NCI-H1105 (cell line): ENCODE measurements around the gene NCKAP5.
A peak's percentile ranks its signal among the peaks of the same experiment; 100 is the strongest.

ENCODE experiments used
- DNase-seq: peaks from one replicate; lab custom pipeline; 2025; lab: John Stamatoyannopoulos, UW

The NCKAP5 gene

DNA sequence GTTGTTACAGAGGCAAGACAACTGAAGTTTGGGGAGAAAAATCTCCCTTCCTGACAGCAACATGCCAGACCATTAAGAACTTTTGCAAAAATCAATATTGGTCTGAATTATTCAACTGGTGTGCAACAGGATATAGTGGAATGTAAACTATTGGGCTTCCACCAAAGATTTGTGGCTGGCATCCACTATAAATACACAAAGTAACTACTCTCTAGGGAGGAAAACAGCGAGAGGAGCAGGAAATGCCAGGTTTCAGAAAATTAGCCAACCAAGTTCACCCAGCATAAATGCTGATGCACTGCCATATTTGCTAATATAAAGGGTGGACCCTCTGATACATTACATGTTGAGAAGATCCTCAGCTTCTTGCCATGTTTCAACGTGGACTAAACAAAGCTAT, 630.6 kb downstream of the NCKAP5 start:
- no peak for DNase-seq

DNA sequence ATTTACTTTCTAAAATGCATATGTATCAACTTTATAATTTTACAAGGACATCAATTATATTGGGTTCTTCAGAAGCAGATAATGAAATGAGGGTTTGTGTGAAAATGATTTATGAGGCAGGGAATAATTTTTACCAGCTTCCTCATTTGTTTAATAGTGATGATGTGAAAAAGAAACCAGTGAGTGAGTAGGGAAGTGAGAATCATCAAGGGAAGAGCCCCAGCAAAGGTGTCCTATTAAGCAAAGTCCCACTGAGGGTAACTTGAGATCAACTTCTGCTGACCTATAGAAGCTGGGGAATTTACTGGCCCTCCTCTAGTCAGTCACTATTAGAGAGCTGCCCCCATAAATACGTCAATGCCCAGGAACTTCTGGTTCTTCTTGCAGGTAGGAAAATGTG, 631.5 kb downstream of the NCKAP5 start:
- no peak for DNase-seq

DNA sequence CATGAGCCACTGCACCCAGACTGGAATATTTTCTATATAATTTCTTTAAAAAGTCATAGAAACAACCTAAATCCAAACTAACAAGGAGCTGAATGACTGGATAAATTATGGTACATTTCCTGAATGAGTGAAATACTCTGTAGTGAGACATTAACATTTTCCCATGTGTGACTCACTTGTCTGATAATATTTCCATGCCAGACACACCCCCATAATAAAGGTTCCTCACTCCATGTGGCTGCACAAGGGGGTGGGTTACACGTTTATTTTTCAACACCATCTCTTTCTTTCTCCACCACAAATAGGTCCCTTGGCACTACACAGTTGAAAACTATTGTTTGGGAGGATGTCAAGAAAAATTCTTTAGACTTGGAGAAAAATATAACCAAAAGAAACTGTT, 632.0 kb downstream of the NCKAP5 start:
- DNase-seq = no peak

DNA sequence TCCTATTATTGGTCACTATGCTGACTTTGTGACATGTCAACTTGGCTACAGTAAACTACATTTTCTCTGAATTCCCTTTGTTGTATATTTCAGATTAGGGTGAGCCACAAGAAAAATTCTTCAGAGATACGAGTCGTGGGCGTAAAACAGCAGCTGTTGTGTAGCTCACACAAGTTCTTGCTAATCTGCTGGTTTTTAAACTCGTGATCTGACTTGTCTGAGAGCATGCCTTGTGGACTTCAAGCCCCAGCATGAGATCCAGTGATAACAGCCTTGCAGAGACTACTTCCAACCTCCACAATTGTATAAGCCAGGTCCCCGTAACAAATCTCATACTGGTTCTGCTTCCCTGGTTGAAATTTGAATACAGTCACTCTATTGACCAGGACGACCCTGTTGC, 638.5 kb downstream of the NCKAP5 start:
- DNase-seq = no peak

DNA sequence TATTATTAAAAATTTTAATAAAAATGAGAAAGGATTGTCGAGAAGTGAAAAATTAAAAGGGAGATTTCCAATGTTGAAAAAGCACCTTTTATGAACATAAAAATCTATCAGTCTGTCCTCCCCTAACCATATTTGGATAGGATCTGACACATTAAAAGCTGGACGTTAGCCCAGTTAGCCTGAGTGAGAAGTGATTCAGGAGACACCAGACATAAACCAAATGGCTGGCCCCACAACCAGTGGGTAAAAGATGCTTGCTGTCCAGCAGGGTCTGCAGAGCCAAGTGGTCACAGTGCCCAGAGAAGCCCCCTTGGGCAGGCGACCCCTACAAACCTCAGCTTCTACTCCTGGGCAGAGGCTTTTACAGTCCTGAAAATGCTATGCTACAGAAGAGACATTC, 644.5 kb downstream of the NCKAP5 start:
- DNase-seq = no peak

DNA sequence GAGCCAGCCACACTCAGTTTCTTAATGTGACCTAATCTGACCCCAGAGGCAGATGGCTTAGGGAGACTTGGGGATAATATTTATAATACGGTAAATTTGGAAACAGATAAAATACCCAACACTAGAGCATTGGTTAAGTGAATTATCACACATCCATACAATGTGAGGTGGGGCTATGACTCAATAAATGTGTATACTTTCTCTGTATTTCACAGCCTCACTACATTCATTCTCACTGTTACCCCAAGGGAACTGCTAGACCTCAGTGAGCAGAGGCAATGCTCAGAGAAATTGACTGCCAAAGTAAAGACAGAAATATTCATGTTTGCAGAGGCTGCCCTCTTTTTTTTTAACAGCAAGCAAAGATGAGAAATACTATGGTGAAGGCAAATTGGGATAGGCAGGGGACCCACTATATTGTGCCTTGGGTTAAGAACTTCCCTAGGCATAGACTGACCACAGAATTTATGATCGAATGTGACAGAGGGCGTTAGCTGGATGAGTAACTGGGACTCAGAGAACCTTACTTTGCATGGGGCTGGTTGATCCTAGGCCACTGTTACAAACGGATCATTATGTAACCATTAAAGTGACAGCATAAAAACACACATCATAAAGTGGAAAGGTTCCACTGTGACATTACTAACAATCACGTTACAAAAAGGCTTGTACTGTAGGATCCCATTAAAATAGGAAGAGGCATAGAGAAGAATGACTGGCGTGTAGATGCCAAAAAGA, 652.3 kb downstream of the NCKAP5 start:
- no peak for DNase-seq

DNA sequence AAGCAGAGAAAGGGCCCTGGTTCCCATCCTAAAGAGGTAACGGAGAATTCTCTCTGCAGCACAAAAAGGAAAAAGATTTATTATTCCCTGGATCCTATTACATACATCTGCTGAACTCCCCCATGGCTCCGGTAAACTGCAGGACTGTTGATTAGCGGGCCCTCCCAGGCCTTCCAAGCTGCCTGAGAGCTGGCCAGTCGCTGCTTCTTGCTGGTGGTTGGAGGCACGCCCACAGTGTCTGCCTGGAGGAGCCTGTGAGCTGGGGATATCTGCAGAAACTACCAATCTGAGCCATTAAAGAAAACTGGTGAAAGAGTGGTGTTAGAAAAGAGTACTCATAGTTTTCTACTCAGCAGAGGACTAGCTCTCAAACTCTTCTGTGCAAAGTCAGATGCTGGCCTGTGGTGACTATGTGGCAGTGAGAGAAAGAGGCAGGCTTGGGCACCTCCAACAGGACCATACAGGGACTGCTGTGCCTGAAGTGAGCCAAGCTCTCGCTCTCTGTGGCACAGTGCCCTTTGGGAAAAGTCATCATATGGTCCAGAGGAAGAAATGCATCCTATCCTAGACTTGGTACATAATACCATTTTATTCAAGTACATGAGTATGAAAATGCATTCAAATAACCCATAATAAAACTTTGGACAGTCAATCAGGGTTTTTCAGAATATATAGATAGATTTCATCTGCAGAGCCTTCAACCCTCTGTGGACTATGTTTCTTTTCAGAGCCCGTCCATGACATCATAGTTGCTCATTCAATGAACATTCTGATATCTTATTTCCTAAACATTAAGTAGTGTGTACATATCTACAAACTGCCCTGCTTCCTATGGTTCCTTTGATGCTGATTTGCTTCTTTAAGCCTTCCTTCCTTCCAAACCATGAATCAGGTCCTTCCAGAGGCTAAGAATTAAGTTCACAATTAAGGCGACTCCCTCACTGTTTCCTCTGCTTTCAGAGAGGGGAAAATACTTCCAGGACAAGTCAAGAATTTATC, 656.2 kb downstream of the NCKAP5 start:
- no peak for DNase-seq

DNA sequence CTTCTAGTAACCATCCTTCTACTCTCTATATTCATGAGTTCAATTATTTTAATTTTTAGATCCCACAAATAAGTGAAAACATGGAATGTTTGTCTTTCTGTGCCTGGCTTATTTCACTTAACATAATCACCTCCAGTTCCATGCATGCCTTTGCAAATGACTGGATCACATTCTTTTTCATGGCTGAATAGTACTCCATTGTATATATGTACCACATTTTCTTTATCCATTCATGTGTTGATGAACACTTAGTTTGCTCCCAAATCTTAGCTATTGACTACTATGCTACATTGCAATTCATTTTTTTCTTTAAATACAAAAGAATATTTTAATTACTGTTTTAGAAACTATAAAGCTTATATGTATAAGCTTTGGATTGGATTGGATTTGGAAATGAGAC, 657.8 kb downstream of the NCKAP5 start:
- DNase-seq = no peak

DNA sequence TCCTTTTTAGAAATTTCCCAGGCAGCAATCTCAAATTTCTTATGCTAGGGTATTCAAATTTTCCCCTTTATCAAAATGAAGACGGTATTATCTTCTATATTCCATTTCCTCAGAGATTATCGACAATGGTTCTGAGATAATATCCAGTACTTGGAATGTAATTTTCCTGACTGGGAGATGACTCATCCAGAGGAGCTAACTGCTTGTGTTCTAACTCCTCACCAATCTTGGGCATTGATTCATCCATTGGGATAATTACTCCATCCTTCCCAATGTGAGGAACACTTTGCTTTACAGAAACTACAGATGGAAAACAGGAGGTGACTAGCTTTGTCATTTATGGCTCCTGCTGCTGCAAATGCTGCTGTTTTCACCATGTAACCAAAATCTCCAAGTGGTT, 658.8 kb downstream of the NCKAP5 start:
- no peak for DNase-seq

DNA sequence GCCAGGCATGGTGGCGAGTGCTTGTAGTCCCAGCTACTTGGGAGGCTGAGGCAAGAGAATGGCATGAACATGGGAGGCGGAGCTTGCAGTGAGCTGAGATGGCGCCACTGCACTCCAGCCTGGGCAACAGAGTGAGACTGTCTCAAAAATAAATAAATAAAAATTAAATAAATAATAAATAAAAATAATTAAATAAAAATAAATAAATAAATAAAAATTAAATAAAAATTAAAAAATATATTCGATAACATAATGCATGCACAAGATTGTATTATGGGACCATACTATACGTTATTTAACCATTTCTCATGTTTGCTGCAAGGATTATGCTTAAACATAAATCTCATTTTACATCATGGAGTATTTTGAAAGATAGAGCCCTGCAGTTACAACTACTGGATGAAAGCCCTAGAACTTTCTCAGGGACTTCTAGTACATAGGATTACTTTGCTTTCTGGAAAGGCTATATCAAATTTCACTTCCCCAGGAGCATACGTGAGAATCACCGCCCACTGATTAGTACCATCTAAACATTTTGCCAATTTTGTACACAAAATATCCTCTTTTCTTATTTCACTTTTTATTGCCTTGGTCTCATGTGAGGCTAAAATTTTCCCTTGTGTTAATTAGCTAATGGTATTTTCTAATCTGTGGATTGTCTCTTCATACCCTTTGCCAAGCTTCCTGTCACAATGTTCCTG, 664.0 kb downstream of the NCKAP5 start:
- no peak for DNase-seq

DNA sequence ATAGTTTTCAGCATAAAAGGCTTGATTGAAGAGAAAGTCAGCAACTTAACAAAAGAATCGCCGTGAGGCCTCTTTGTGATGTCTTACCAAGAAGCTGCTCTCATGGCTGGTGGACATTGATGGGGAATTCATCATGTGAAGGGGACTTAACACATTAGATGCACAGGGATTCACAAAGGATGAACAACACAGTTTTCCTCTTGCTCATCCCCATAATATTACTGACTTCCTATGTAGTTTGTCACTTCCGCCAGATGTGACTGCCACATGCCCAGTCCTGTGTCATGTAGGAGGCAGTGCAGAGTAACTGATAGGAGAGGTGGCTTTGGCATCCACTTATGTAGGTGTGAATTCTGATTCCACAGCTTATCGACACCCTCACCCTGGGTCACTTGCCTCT, 665.6 kb downstream of the NCKAP5 start:
- DNase-seq = no peak

DNA sequence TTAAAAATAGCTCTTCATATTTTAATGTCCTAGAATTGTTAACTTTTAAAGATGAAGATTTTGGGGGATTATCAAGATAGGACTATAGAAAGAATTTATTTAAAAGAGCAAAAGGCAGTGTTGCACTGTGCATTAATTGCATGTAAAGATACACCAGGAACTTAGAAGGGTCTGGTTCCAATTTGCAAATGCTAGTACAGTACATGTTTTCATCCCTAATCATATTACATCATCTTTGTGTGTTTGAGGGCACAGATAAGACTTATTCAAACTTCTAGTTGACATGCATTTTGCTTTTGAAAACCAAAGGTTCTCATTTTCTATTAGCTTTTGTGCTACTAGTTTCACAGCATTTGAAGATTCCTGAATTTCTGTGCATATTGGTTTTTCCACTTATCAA, 666.6 kb downstream of the NCKAP5 start:
- DNase-seq = no peak

DNA sequence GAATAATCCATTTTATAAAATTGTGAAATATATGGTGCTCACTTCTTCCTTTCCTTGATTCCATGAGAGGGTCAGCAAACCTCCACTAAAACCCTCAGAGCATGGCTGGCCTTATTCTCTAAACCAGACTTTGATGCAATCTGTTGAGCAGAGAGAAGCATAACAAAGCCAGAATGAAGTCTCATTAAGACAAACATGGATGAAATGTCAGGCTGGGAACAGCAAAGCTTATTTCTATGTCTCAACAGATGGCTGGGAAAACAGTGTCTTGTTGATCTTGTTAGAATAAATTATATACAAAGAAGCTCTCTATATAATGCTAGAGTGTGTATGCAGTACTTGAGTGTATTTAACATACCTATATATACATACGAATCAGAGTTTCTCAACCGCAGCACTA, 671.2 kb downstream of the NCKAP5 start:
- DNase-seq = no peak

DNA sequence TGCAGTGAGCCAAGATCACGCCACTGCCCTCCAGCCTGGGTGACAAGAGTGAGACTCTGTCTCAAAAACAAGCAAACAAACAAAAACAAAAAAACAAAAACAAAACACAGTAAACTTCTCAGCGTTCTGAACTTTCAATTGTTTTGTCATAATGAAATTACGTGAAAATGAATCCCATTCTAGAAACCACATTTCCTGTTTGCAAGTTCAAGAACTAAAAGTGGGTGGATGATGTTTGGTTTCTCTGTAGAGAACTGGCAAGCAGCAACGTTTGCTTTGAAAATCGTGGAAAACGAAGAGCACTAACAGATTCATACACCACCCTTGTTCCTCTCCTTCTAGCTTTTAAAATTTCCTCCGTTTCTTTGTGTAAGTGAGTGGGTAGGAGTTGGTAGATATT, 672.2 kb downstream of the NCKAP5 start:
- DNase-seq = no peak

DNA sequence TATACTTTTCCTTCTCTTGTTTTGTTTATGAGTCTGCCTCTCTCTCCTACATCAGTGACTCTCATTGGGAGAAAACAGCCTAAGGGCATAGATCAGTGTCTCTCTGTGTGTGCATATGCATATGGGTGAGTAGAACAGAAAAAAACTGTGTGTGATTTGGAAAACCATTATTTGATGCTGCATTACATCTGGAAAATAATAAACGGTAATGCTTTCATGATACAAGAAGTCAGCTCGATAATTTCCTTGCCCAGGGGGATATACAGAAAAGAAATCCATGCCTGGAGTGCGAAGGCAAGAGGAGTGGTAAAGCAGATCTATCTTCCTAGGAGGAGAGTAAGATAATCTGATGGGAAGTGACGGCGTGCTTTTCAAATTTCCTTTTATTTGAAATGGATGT, 676.8 kb downstream of the NCKAP5 start:
- no peak for DNase-seq

DNA sequence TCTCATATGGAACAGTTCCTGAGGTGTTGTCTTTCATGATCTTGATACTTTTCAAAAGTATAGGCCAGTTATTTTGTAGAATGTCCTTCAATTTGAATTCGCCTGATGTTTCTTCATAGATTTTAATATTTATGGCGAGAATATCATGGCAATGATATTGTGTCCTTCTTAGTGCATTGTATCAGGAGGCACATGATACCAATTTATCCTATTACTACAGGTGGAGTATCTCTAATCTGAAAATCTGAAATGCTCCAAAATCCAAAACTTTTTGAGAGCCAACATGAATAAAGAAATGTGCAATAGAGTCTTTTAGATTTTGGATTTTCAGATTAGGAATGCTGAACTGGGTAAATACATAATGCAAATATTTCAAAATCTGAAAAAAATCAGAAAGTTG, 681.7 kb downstream of the NCKAP5 start:
- no peak for DNase-seq

DNA sequence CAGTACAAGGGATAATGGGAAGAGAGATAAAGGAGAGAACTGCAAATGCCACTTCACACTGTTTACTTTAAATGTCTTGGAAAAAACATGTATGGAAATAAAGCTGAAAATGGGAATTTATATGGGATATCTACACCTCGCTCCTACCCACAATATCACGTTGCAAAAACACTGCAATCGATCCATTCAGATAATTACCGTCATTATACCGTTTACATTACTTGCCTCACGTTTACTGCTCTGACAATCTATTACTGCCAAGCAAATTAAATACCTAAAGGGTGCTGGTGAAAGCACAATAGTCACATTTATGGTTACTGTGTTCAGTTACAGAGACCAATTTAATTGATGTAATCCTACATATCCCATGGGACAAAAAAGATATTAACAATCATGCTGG, 683.6 kb downstream of the NCKAP5 start:
- peak; percentile 70 for DNase-seq

DNA sequence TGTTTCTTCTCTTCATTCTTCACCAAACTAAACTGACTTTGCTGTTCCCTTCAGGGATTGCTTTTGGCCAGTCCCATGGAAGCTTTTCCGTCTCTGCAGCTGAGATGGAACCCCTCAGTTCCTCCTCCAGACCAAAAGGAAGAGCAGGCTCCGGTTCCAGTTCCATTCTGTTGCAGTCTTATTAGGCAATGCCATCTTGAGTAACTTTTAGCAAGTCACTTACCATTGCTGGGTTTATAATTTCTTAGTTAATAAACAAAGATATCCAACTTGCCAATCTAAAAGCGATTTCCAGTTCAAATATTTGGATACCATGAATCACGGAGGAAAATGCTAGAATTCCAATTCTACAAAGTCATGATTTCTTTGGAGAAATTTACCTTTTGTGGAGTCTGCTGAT, 684.0 kb downstream of the NCKAP5 start:
- no peak for DNase-seq

DNA sequence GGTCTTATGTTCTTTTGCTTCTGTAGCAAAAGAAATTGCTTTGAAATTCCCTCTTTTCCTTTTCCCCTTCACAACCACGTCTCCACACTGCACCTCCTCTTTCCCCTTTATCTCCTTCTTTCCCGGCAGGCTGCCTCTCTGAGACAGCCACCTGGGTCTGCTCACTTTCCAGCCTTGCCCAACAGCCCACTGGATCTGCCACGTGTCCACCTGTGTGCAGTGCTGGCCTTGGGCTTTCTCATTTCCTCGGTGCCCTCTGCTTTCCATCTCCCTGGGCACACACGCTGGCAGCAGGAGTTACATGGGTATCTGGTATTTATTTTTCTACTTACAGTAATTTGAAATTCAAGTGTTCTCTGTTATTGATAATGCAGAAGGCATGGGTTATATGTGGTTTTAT, 684.8 kb downstream of the NCKAP5 start:
- DNase-seq = no peak

DNA sequence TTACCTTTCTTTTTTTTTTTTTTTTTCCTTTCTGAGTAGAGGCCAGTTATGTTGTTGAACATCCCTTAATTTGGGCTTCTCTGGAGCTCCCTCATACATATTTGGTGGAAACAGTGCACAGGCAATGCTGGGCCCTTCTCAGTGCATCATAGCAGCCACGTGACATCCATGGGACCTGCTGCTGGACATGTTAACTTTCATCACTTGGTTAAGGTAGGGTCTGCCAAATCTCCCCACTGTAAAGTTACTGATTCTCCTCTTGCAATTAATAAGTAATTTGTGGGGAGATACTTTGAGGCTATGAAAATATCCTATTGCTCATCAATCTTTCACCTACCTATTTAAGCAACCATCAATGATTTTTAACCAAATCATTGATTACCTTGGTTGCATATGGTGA, 686.7 kb downstream of the NCKAP5 start:
- no peak for DNase-seq

DNA sequence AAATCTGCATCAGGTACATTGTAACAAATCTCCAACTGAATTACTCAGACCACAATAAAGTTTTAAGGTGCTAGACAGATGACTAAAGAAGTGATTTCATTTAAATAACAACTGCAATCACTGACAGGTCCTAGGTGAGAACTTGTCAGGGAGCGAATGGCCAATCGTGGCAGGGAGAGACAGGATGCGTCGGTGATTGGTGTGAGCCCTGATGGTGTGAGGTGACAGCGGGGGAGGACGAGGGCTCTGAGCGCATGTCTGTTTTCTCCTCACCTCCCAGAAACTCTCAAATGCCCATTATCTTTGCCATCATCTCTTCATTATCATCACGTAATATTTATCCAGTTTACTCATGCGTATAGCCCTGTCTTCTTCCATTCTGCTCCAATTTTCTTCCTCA, 690.3 kb downstream of the NCKAP5 start:
- no peak for DNase-seq

DNA sequence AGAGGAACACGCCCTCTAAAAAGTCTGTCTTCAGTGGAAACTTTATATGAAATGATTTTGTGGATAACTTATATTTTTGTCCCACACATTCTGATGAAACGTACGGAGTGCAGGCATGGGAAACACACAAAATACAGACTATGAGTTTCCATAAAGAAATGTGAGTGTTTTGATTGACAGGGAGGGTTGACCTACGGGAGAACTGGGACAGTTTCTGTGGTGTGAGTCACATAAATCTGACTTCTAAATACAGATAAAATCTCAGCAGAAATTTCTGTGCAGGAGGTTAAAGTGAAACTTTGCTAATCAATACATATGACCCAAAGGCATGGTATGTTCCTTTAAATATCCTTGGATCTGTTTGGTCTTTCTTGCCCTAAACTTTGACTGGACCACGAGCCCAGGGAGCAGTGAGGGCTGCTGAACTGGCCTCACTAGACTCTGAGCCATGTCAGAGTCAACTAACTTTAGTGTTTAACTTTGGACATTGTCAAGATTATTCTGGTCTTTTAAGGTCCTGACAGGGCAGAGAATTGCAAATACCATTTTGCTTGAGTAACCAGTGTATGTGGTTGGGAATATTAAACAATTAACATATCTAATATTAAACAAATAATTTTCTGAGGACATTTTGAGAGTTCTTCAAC, 691.4 kb downstream of the NCKAP5 start:
- no peak for DNase-seq
